PC-3 (cell line): ENCODE results near the gene PPP2R5D. TPM values are rescaled to one million over a fixed set of nuclear protein-coding genes. Genes with fewer than 3 reads are reported as not detected.

Source experiments
- ATAC-seq: fragments of 200-7000 bp; cut with Tn5 transposase; 2 replicates; pipeline ENCODE4 v1.9.1; 2020; ENCODE audit warnings: mild to moderate bottlenecking, moderate library complexity
- BruUV-seq: library from RNA; stranded (reverse); fragments of 400-500 nt; replicated peaks from 2 replicates; lab custom pipeline; 2021; lab: Mats Ljungman, UMichigan
- CTCF ChIA-PET: fragments of 300-600 bp; sonication (Branson Sonifier 250); formaldehyde crosslinking; loops from one replicate; lab custom pipeline; 2022; ENCODE audit warnings: antibody characterized with exemption; lab: Charles Lee
- POLR2A ChIA-PET: fragments of 300-600 bp; sonication (Branson Sonifier 250); formaldehyde crosslinking; loops from one replicate; lab custom pipeline; 2022; ENCODE audit warnings: antibody characterized with exemption; ENCODE audit not compliant: unreplicated experiment; lab: Charles Lee
- DNase-seq: peaks from one replicate; pipeline ENCODE4 v3.0.0-alpha.2; 2015
- H2AFZ ChIP-seq: fragments of 300-600 bp; sonication (generic); 2 replicates; pipeline ENCODE4 v1.6.0; 2016; ENCODE audit warnings: antibody characterized with exemption, low read length
- H3F3A ChIP-seq: fragments of 300-600 bp; sonication (generic); one replicate; pipeline ENCODE4 v1.6.0; 2017; ENCODE audit warnings: antibody characterized with exemption, low read length, control low read depth, mild to moderate bottlenecking; ENCODE audit not compliant: unreplicated experiment
- H3K27ac ChIP-seq: fragments of 300-600 bp; sonication (generic); 2 replicates; pipeline ENCODE4 v1.5.1; 2016; ENCODE audit warnings: mild to moderate bottlenecking, low read length
- H3K27me3 ChIP-seq: fragments of 300-600 bp; sonication (generic); 2 replicates; pipeline ENCODE4 v1.6.1; 2016; ENCODE audit warnings: low read length, mixed read lengths
- H3K36me3 ChIP-seq: fragments of 300-600 bp; sonication (generic); 2 replicates; pipeline ENCODE4 v1.6.1; 2016; ENCODE audit warnings: low read depth, mixed run types, low read length, mixed read lengths
- H3K4me1 ChIP-seq: fragments of 300-600 bp; sonication (generic); 2 replicates; pipeline ENCODE4 v1.5.1; 2016; ENCODE audit warnings: low read length; ENCODE audit not compliant: insufficient read depth
- H3K4me2 ChIP-seq: fragments of 300-600 bp; sonication (generic); 2 replicates; pipeline ENCODE4 v1.6.0; 2016; ENCODE audit warnings: low read length
- H3K4me3 ChIP-seq: fragments of 300-600 bp; sonication (generic); 2 replicates; pipeline ENCODE4 v1.5.1; 2016; ENCODE audit warnings: mild to moderate bottlenecking, low read length, mixed read lengths
- H3K79me2 ChIP-seq: fragments of 300-600 bp; sonication (generic); 2 replicates; pipeline ENCODE4 v1.6.1; 2017; ENCODE audit warnings: low read length, mixed read lengths
- H3K9ac ChIP-seq: fragments of 300-600 bp; sonication (generic); 2 replicates; pipeline ENCODE4 v1.6.0; 2016; ENCODE audit warnings: mild to moderate bottlenecking, low read length
- H3K9me2 ChIP-seq: fragments of 300-600 bp; sonication (generic); replicated peaks from 2 replicates; pipeline ENCODE4 v1.6.1; 2016; ENCODE audit warnings: mixed run types, low read length, mixed read lengths
- H3K9me3 ChIP-seq: fragments of 300-600 bp; sonication (generic); 2 replicates; pipeline ENCODE4 v1.6.1; 2016; ENCODE audit warnings: low read length, mixed read lengths
- H4K20me1 ChIP-seq: fragments of 300-600 bp; sonication (generic); 2 replicates; pipeline ENCODE4 v1.6.1; 2016; ENCODE audit warnings: low read length, mixed read lengths
- EZH2 ChIP-seq: fragments of 300-600 bp; sonication (generic); IDR thresholded peaks from one replicate; pipeline ENCODE4 v1.6.1; 2017; ENCODE audit warnings: antibody characterized with exemption, mild to moderate bottlenecking, low read length; ENCODE audit not compliant: unreplicated experiment
- EZH2phosphoT487 ChIP-seq: fragments of 300-600 bp; sonication (generic); IDR thresholded peaks from 2 replicates; pipeline ENCODE4 v1.6.1; 2018; ENCODE audit warnings: mild to moderate bottlenecking, antibody characterized with exemption, low read length, borderline replicate concordance
- intact Hi-C: fragments of 100-400 bp; cut with micrococcal nuclease; formaldehyde crosslinking; loops from 2 replicates; pipeline ENCODE4 v1.9.0; 2023
- total RNA-seq: library from RNA; depleted of rRNA; stranded (reverse); fragments of >200 nt; gene quantifications from 2 replicates; pipeline ENCODE4 v1.2.3, GENCODE V29; 2014
- TF ChIP-seq, protein P1 (sequence below): fragments of 300-600 bp; sonication (generic); conservative IDR thresholded peaks from 2 replicates; pipeline ENCODE4 v1.5.1; 2017; ENCODE audit warnings: antibody characterized with exemption, low read depth, mild to moderate bottlenecking, low read length

The PPP2R5D gene
- total RNA-seq, 1 experiment from 2014 or later, result 54.1 TPM

DNA sequence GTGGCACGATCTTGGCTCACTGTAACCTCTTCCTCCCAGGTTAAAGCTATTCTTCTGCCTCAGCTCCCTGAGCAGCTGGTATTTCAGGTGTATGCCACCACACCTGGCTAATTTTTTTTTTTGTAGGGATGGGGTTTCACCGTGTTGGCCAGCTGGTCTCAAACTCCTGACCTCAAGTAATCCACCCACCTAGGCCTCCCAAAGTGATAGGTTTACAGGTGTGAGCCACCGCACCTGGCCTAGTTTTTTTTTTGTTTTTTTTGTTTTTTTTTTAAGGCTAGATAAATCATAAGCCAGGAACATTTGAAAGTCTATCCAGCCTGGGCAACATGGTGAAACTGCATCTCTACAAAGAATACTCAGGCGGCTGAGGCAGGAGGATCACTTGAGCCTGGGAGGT, 48.0 kb downstream of the PPP2R5D start:
- Histone ChIP-seq H3K9me3 (no peaks in the 10 kb centered on the region), H3K36me3 (peaks cover 23% of the 10 kb centered on the region), H3K4me1 (no peaks in the 10 kb centered on the region), H3K4me2 (no peak overlapping the region), H3K79me2 (no peaks in the 10 kb centered on the region), H3F3A (no peaks in the 10 kb centered on the region), H2AFZ (no peak overlapping the region), H3K27me3 (no peaks in the 10 kb centered on the region), H3K4me3 (no peak overlapping the region), H3K9ac (no peak overlapping the region), H3K27ac (no peak overlapping the region), H4K20me1 (no peaks in the 10 kb centered on the region), H3K9me2 (no peaks in the 10 kb centered on the region)
- TF ChIP-seq EZH2phosphoT487, result no peak
- TF ChIP-seq, protein P1, sequence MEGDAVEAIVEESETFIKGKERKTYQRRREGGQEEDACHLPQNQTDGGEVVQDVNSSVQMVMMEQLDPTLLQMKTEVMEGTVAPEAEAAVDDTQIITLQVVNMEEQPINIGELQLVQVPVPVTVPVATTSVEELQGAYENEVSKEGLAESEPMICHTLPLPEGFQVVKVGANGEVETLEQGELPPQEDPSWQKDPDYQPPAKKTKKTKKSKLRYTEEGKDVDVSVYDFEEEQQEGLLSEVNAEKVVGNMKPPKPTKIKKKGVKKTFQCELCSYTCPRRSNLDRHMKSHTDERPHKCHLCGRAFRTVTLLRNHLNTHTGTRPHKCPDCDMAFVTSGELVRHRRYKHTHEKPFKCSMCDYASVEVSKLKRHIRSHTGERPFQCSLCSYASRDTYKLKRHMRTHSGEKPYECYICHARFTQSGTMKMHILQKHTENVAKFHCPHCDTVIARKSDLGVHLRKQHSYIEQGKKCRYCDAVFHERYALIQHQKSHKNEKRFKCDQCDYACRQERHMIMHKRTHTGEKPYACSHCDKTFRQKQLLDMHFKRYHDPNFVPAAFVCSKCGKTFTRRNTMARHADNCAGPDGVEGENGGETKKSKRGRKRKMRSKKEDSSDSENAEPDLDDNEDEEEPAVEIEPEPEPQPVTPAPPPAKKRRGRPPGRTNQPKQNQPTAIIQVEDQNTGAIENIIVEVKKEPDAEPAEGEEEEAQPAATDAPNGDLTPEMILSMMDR, result no peak
- no peak for TF ChIP-seq EZH2
- ChIA-PET POLR2A (no interaction called here), CTCF (no interaction called here)
- DNase-seq (no peak), ATAC-seq (no peak)
- no TSS peak for BruUV-seq
- intact Hi-C loops, result no loop called here

DNA sequence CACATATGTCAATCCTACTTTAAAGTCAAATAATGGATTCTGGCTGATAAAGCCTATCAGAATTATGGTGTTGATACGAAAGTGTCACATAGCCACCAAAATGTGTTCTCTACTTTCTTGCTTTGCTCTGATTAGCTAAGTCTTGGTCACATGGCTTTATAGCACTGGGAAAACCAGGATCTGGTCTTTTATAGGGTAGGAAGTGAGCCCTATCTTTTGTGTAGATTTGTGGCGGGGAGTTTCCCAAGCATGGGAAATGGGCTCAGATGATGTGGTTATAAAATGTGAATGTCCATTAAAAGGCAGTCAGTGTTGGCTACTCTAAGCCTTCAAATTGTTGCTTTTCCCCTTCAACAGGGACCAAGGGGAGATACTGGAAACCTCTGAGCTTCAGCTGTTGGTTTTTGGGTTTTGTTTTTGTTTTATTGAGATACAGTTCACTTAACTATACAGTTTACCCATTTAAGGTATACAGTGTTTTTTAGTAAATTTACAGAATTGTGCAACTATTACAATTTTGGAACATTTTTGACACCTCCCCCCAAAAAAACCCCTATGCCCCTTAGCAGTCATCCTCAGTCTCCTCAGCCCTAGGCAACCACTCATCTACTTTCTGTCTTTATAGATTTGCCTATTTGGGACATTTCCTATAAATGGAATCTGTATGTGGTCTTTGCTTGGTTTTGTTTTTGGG, 49.3 kb downstream of the PPP2R5D start:
- Histone ChIP-seq H4K20me1 (no peaks in the 10 kb centered on the region), H3F3A (no peaks in the 10 kb centered on the region), H3K27me3 (no peaks in the 10 kb centered on the region), H3K9me3 (no peaks in the 10 kb centered on the region), H3K9me2 (no peaks in the 10 kb centered on the region), H2AFZ (no peak overlapping the region), H3K4me2 (no peak overlapping the region), H3K79me2 (no peaks in the 10 kb centered on the region), H3K4me1 (no peaks in the 10 kb centered on the region), H3K36me3 (peaks cover 18% of the 10 kb centered on the region), H3K9ac (no peak overlapping the region), H3K27ac (no peak overlapping the region), H3K4me3 (no peak overlapping the region)
- TF ChIP-seq EZH2phosphoT487 (no peak), EZH2 (no peak)
- TF ChIP-seq, protein P1, result no peak
- TSS peak; percentile 10 for BruUV-seq
- ATAC-seq, result no peak
- DNase-seq, result no peak
- intact Hi-C loops, result no loop called here
- ChIA-PET CTCF (no interaction called here), POLR2A (no interaction called here)

DNA sequence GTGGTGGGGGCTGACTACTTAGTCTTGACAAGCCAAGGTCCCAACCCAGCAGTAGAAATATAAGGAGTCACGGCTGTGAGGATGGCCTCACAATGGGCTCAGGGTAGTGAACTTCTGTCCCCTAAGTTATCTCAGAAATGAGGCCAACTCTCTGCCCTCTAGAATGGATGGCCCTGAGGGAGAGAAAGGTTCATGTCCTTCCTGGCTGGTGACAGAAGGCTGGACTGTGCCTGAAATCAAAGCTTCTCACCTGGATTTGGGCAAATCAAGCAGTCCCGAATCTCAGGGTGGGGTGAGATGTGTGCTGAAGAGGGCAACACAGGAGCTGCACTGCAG, 49.8 kb downstream of the PPP2R5D start:
- no peak for ATAC-seq
- Histone ChIP-seq H3K9ac (no peak overlapping the region), H3K36me3 (peaks cover 13% of the 10 kb centered on the region), H3K27ac (no peak overlapping the region), H3K9me3 (no peaks in the 10 kb centered on the region), H3K4me3 (no peak overlapping the region), H3F3A (no peaks in the 10 kb centered on the region), H3K9me2 (no peaks in the 10 kb centered on the region), H3K79me2 (no peaks in the 10 kb centered on the region), H3K4me1 (no peaks in the 10 kb centered on the region), H2AFZ (no peak overlapping the region), H3K4me2 (no peak overlapping the region), H4K20me1 (no peaks in the 10 kb centered on the region), H3K27me3 (no peaks in the 10 kb centered on the region)
- intact Hi-C loops, result no loop called here
- ChIA-PET CTCF (no interaction called here), POLR2A (no interaction called here)
- no TSS peak for BruUV-seq
- TF ChIP-seq EZH2phosphoT487 (no peak), EZH2 (no peak)
- TF ChIP-seq, protein P1, result no peak
- no peak for DNase-seq
